ENCODE measurements around the gene GBF1. TPM values are rescaled to one million over a fixed set of nuclear protein-coding genes. Genes with fewer than 3 reads are reported as not detected.

The GBF1 gene
- total and polyA plus RNA-seq, 2 experiments from 2014 or later = 43.1 to 55.4 TPM

- Histone ChIP-seq H3K9me2 (replicated peaks; ENCODE audit: insufficient read depth) (no peaks in the 10 kb centered on the region), H3K9me3 (ENCODE audit: low read depth) (no peaks in the 10 kb centered on the region), H3K27ac (no peak overlapping the region), H3K4me3 (no peak overlapping the region), H3K4me1 (ENCODE audit: insufficient read depth) (no peaks in the 10 kb centered on the region), H3K36me3 (replicated peaks; ENCODE audit: insufficient read depth, low read depth) (no peaks in the 10 kb centered on the region), H3K4me2 (no peak overlapping the region), H2AFZ (no peak overlapping the region), H4K20me1 (ENCODE audit: insufficient read depth, poor library complexity, severe bottlenecking) (peaks cover 96% of the 10 kb centered on the region), H3K27me3 (no peaks in the 10 kb centered on the region), H3K79me2 (peaks cover 100% of the 10 kb centered on the region)
- TF ChIP-seq EZH2 (IDR thresholded peaks at IDR 0.05; ENCODE audit: borderline replicate concordance) (no peak), EZH2phosphoT487 (IDR thresholded peaks at IDR 0.05; ENCODE audit: low read depth, severe bottlenecking, unreplicated experiment) (no peak), CTCF (IDR thresholded peaks at IDR 0.05; ENCODE audit: poor library complexity) (no peak)
- DNase-seq (ENCODE audit: low spot score) = no peak
- WGBS (ENCODE audit: low lambda C conversion rate, missing lambda C conversion rate) = 93% methylated on average over 1 of the region's 1 CpG
Measured at GRCh38 chr10:102254426-102254825, 9.1 kb downstream of the GBF1 start.

- Histone ChIP-seq H3K9me2 (replicated peaks; ENCODE audit: insufficient read depth) (no peaks in the 10 kb centered on the region), H3K27ac (no peak overlapping the region), H3K4me1 (ENCODE audit: insufficient read depth) (no peaks in the 10 kb centered on the region), H3K4me3 (no peak overlapping the region), H3K27me3 (no peaks in the 10 kb centered on the region), H4K20me1 (ENCODE audit: insufficient read depth, poor library complexity, severe bottlenecking) (peaks cover 87% of the 10 kb centered on the region), H3K9me3 (ENCODE audit: low read depth) (no peaks in the 10 kb centered on the region), H3K4me2 (no peak overlapping the region), H2AFZ (no peak overlapping the region), H3K79me2 (peaks cover 99% of the 10 kb centered on the region), H3K36me3 (replicated peaks; ENCODE audit: insufficient read depth, low read depth) (no peaks in the 10 kb centered on the region)
- TF ChIP-seq CTCF (IDR thresholded peaks at IDR 0.05; ENCODE audit: poor library complexity) (no peak), EZH2 (IDR thresholded peaks at IDR 0.05; ENCODE audit: borderline replicate concordance) (no peak), EZH2phosphoT487 (IDR thresholded peaks at IDR 0.05; ENCODE audit: low read depth, severe bottlenecking, unreplicated experiment) (no peak)
- DNase-seq (ENCODE audit: low spot score) = no peak
- 100% methylated on average over 2 of the region's 2 CpGs for WGBS (ENCODE audit: low lambda C conversion rate, missing lambda C conversion rate)
Measured at GRCh38 chr10:102255404-102255803, 10.1 kb downstream of the GBF1 start.

- no peaks in the 10 kb centered on the region for H3K4me1 ChIP-seq (ENCODE audit: insufficient read depth)
- no peak for DNase-seq (ENCODE audit: low spot score)
- H4K20me1 ChIP-seq (ENCODE audit: insufficient read depth, poor library complexity, severe bottlenecking) = peaks cover 47% of the 10 kb centered on the region
- no peak overlapping the region for H3K27ac ChIP-seq
- H3K4me3 ChIP-seq = no peak overlapping the region
- no peaks in the 10 kb centered on the region for H3K9me2 ChIP-seq (replicated peaks; ENCODE audit: insufficient read depth)
- no peak overlapping the region for H3K4me2 ChIP-seq
- no peaks in the 10 kb centered on the region for H3K9me3 ChIP-seq (ENCODE audit: low read depth)
- no peak overlapping the region for H2AFZ ChIP-seq
- peaks cover 93% of the 10 kb centered on the region for H3K79me2 ChIP-seq
- H3K27me3 ChIP-seq = no peaks in the 10 kb centered on the region
- TF ChIP-seq CTCF (IDR thresholded peaks at IDR 0.05; ENCODE audit: poor library complexity) = no peak
- no peak for TF ChIP-seq EZH2 (IDR thresholded peaks at IDR 0.05; ENCODE audit: borderline replicate concordance)
- TF ChIP-seq EZH2phosphoT487 (IDR thresholded peaks at IDR 0.05; ENCODE audit: low read depth, severe bottlenecking, unreplicated experiment) = no peak
- H3K36me3 ChIP-seq (replicated peaks; ENCODE audit: insufficient read depth, low read depth) = no peaks in the 10 kb centered on the region
Measured at GRCh38 chr10:102261196-102261595, 15.9 kb downstream of the GBF1 start.

- Histone ChIP-seq H3K4me3 (no peak overlapping the region), H3K4me2 (no peak overlapping the region), H3K9me2 (replicated peaks; ENCODE audit: insufficient read depth) (no peaks in the 10 kb centered on the region), H3K36me3 (replicated peaks; ENCODE audit: insufficient read depth, low read depth) (no peaks in the 10 kb centered on the region), H3K27ac (no peak overlapping the region), H3K9me3 (ENCODE audit: low read depth) (no peaks in the 10 kb centered on the region), H3K4me1 (ENCODE audit: insufficient read depth) (no peaks in the 10 kb centered on the region), H3K27me3 (no peaks in the 10 kb centered on the region), H4K20me1 (ENCODE audit: insufficient read depth, poor library complexity, severe bottlenecking) (peaks cover 48% of the 10 kb centered on the region), H3K79me2 (peaks cover 93% of the 10 kb centered on the region), H2AFZ (no peak overlapping the region)
- no peak for DNase-seq (ENCODE audit: low spot score)
- no peak for TF ChIP-seq EZH2phosphoT487 (IDR thresholded peaks at IDR 0.05; ENCODE audit: low read depth, severe bottlenecking, unreplicated experiment)
- WGBS (ENCODE audit: low lambda C conversion rate, missing lambda C conversion rate) = 90% methylated on average over 6 of the region's 6 CpGs
Measured at GRCh38 chr10:102261842-102262241, 16.5 kb downstream of the GBF1 start.

Measured in hepatocyte (in vitro differentiated cells).